ENCODE measurements around the gene ISOC2. TPM values are rescaled to one million over a fixed set of nuclear protein-coding genes. Genes with fewer than 3 reads are reported as not detected.
A peak's percentile ranks its signal among the peaks of the same experiment; 100 is the strongest.

Gene ISOC2
- total RNA-seq, 6 experiments from 2014 or later, result 69.4 to 222 (median 100) TPM

- intact Hi-C loops (cut with DNase I), result no loop called here
- Histone ChIP-seq H3K4me1 (peaks cover 0 to 16% (median 5%) of the 10 kb centered on the region in 4 donors), H3K4me3 (no peak overlapping the region), H3K27me3 (no peaks in the 10 kb centered on the region), H3K27ac (no peak overlapping the region), H3K36me3 (no peaks in the 10 kb centered on the region), H3K9me3 (no peaks in the 10 kb centered on the region)
- ATAC-seq (no peak), DNase-seq (no peak)
- WGBS (ENCODE audit: insufficient coverage, low coverage, low lambda C conversion rate, missing lambda C conversion rate), result 76% methylated on average over 3 of the region's 11 CpGs
- TF ChIP-seq POLR2A (IDR thresholded peaks at IDR 0.05) (no peak), CTCF (IDR thresholded peaks at IDR 0.05) (no peak)
Observed at GRCh38 chr19:55465460-55466240, 4.2 kb upstream of the ISOC2 start.

- Histone ChIP-seq H3K4me3 (no peak within 1 kb of the TSS), H3K9me3 (no peaks in the 10 kb centered on the region), H3K4me1 (peaks cover 0 to 25% (median 10%) of the 10 kb centered on the region in 4 donors), H3K27ac (no peak within 1 kb of the TSS), H3K27me3 (no peaks in the 10 kb centered on the region), H3K36me3 (no peaks in the 10 kb centered on the region)
- ATAC-seq (no peak), DNase-seq (no peak)
- WGBS (ENCODE audit: insufficient coverage, low coverage, low lambda C conversion rate, missing lambda C conversion rate), result 66% methylated on average over 5 of the region's 14 CpGs
- TF ChIP-seq POLR2A (IDR thresholded peaks at IDR 0.05) (no peak), CTCF (IDR thresholded peaks at IDR 0.05) (no peak)
- intact Hi-C loops (cut with DNase I), result no loop called here
Observed at GRCh38 chr19:55464662-55465054, 3.2 kb upstream of the ISOC2 start, which contains the start of gene C19orf85. Gene C19orf85 (minus strand): TSS chr19:55464751. CDS start chr19:55464554, 197 bp downstream.

- ATAC-seq (no peak), DNase-seq (no peak)
- Histone ChIP-seq H3K27me3 (no peaks in the 10 kb centered on the region), H3K4me3 (no peak overlapping the region), H3K36me3 (no peaks in the 10 kb centered on the region), H3K4me1 (peaks cover 0 to 28% (median 12%) of the 10 kb centered on the region in 4 donors), H3K27ac (no peak overlapping the region), H3K9me3 (no peaks in the 10 kb centered on the region)
- intact Hi-C loops (cut with DNase I), result no loop called here
- WGBS (ENCODE audit: insufficient coverage, low coverage, low lambda C conversion rate, missing lambda C conversion rate), result 89% methylated on average over 14 of the region's 23 CpGs
- TF ChIP-seq CTCF (IDR thresholded peaks at IDR 0.05) (no peak), POLR2A (IDR thresholded peaks at IDR 0.05) (no peak)
Observed at GRCh38 chr19:55464039-55464661, 2.7 kb upstream of the ISOC2 start.

GRCh38 chr19:55463583-55464031 is 2.2 kb upstream of the ISOC2 start:
- 67% methylated on average over 6 of the region's 15 CpGs for WGBS (ENCODE audit: insufficient coverage, low coverage, low lambda C conversion rate, missing lambda C conversion rate)
- TF ChIP-seq POLR2A (IDR thresholded peaks at IDR 0.05) (no peak), CTCF (IDR thresholded peaks at IDR 0.05) (no peak)
- ATAC-seq (no peak), DNase-seq (peak in 1 of 3 donors; percentile 55)
- H3K4me3 ChIP-seq, result no peak overlapping the region
- peaks cover 0 to 28% (median 12%) of the 10 kb centered on the region in 4 donors for H3K4me1 ChIP-seq
- no peaks in the 10 kb centered on the region for H3K36me3 ChIP-seq
- intact Hi-C loops (cut with DNase I), result no loop called here
- H3K27ac ChIP-seq, result no peak overlapping the region
- no peaks in the 10 kb centered on the region for H3K9me3 ChIP-seq
- H3K27me3 ChIP-seq, result no peaks in the 10 kb centered on the region

Data from right lobe of liver (tissue), 6 donors.